Osteocyte (in vitro differentiated cells): ENCODE data around the gene ZIC5. TPM values are rescaled to one million over a fixed set of nuclear protein-coding genes. Genes with fewer than 3 reads are reported as not detected.

Experiments used
- DNase-seq: peaks from one replicate; pipeline ENCODE4 v3.0.0; 2021; ENCODE audit warnings: mixed read lengths; ENCODE audit not compliant: unreplicated experiment; ENCODE audit errors: extremely low spot score
- H3K27ac Mint-ChIP-seq: one replicate; pipeline ENCODE4 v1.8.0; 2021; ENCODE audit warnings: mild to moderate bottlenecking, mixed read lengths; ENCODE audit not compliant: unreplicated experiment
- H3K27me3 Mint-ChIP-seq: one replicate; pipeline ENCODE4 v1.8.0; 2021; ENCODE audit warnings: mixed read lengths; ENCODE audit not compliant: unreplicated experiment
- H3K36me3 Mint-ChIP-seq: one replicate; pipeline ENCODE4 v1.8.0; 2021; ENCODE audit warnings: mixed read lengths; ENCODE audit not compliant: unreplicated experiment
- H3K4me1 Mint-ChIP-seq: one replicate; pipeline ENCODE4 v1.8.0; 2021; ENCODE audit warnings: mixed read lengths; ENCODE audit not compliant: unreplicated experiment
- H3K4me3 Mint-ChIP-seq: one replicate; pipeline ENCODE4 v1.8.0; 2021; ENCODE audit warnings: mild to moderate bottlenecking, moderate library complexity, mixed read lengths; ENCODE audit not compliant: unreplicated experiment
- H3K9me3 Mint-ChIP-seq: one replicate; pipeline ENCODE4 v1.8.0; 2021; ENCODE audit warnings: mixed read lengths; ENCODE audit not compliant: unreplicated experiment
- CTCF ChIP-seq: fragments of 200-600 bp; sonication (generic); IDR thresholded peaks from 2 replicates; pipeline ENCODE4 v1.5.0; 2021; ENCODE audit warnings: antibody characterized with exemption, mild to moderate bottlenecking, moderate library complexity
- total RNA-seq: library from RNA; stranded (reverse); gene quantifications from 2 replicates; pipeline ENCODE4 v1.2.1, GENCODE V29; 2021

The ZIC5 gene
- total RNA-seq, 1 donor from 2014 or later, result 8.8 TPM

GRCh38 chr13:99980824-99981734 is 9.5 kb upstream of the ZIC5 start:
- peaks cover 23% of the 10 kb centered on the region for H3K4me1 Mint-ChIP-seq
- no peak for TF ChIP-seq CTCF
- peak overlapping the region; percentile 84 for H3K27ac Mint-ChIP-seq
- H3K4me3 Mint-ChIP-seq, result peak overlapping the region; percentile 77
- H3K27me3 Mint-ChIP-seq, result no peaks in the 10 kb centered on the region
- H3K9me3 Mint-ChIP-seq, result no peaks in the 10 kb centered on the region
- H3K36me3 Mint-ChIP-seq, result peaks cover 29% of the 10 kb centered on the region
- peak; percentile 96 for DNase-seq

- Mint-ChIP-seq H3K27me3 (no peaks in the 10 kb centered on the region), H3K4me3 (peak overlapping the region; percentile 79), H3K36me3 (peaks cover 23% of the 10 kb centered on the region)
Observed at GRCh38 chr13:99980201-99980823, 8.7 kb upstream of the ZIC5 start.

GRCh38 chr13:99979453-99980200 is 8.1 kb upstream of the ZIC5 start:
- Mint-ChIP-seq H3K9me3 (no peaks in the 10 kb centered on the region), H3K27me3 (no peaks in the 10 kb centered on the region), H3K36me3 (peaks cover 21% of the 10 kb centered on the region), H3K27ac (peak overlapping the region; percentile 94), H3K4me3 (peak overlapping the region; percentile 79), H3K4me1 (peaks cover 23% of the 10 kb centered on the region)
- TF ChIP-seq CTCF, result no peak
- peak; percentile 87 for DNase-seq

More at GRCh38 chr13:99980201-99980823, 8.7 kb upstream of the ZIC5 start:
- Mint-ChIP-seq H3K27ac (peak overlapping the region; percentile 94), H3K4me1 (peaks cover 23% of the 10 kb centered on the region), H3K9me3 (no peaks in the 10 kb centered on the region)
- TF ChIP-seq CTCF, result no peak
- DNase-seq, result peak; percentile 97

GRCh38 chr13:99978799-99979452 is 7.4 kb upstream of the ZIC5 start:
- H3K9me3 Mint-ChIP-seq, result no peaks in the 10 kb centered on the region
- H3K27me3 Mint-ChIP-seq, result no peaks in the 10 kb centered on the region
- DNase-seq, result peak; percentile 85
- H3K36me3 Mint-ChIP-seq, result peaks cover 14% of the 10 kb centered on the region
- H3K4me1 Mint-ChIP-seq, result peaks cover 23% of the 10 kb centered on the region
- peak overlapping the region; percentile 79 for H3K4me3 Mint-ChIP-seq
- no peak for TF ChIP-seq CTCF
- peak overlapping the region; percentile 94 for H3K27ac Mint-ChIP-seq
